SU-DHL-6 (cell line): Measurements from ENCODE around the gene FAM120A.

Experiments
- EZH2phosphoT487 ChIP-seq: fragments of 200-600 bp; sonication (generic), shearing (Covaris generic); conservative IDR thresholded peaks from 2 replicates; pipeline ENCODE4 v1.6.1; 2018; ENCODE audit warnings: mild to moderate bottlenecking, antibody characterized with exemption, low read length, moderate library complexity, mixed read lengths
- TF ChIP-seq, protein P1 (sequence below): fragments of 200-600 bp; sonication (generic); IDR thresholded peaks from one replicate; pipeline ENCODE4 v1.5.1; 2017; ENCODE audit warnings: antibody characterized with exemption, mild to moderate bottlenecking, low read length, moderate library complexity; ENCODE audit not compliant: insufficient read depth, poor library complexity, severe bottlenecking

DNA sequence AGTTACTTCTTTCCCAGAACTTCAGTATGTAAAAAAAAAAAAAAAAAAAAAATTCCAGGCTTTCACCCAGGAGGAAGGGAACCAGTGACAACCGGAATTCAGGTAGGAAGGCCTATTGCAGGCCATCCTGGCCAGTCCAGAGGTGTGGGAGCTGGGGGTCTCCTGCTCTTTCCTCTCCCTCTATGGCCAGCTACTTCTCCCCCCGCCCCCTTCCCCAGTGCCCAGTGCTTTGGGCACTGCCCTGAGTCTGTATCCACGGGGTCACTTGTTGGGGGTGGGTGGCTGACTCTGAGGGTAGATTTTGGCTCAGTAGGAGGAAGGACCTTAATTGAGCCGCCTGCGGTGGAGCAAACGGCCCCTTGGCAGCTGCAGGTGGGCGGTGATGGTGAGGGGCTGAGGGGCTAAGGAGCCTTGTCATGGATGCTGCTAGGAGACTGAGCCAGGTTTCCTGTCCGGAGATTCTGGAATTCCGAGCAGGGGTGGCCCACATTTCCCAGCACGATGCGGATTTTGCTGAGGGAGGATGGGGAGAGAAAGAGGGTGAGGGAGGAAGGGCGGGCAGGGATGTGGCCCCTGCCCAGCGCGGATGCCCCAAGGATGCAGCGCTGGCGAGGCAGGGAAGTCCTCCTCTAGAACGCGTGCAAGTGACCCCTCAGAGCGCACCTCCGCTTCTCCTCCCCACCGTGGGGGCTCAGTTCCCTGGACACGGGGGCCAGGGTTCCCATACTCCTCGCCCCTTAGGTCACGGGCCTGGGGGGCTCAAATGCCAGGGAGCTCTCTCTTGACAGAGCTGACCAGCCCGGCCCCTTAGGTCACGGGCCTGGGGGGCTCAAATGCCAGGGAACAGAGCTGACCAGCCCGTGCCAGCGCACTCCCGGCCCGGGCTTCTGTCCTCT is 123.7 kb downstream of the FAM120A start:
- TF ChIP-seq, protein P1, sequence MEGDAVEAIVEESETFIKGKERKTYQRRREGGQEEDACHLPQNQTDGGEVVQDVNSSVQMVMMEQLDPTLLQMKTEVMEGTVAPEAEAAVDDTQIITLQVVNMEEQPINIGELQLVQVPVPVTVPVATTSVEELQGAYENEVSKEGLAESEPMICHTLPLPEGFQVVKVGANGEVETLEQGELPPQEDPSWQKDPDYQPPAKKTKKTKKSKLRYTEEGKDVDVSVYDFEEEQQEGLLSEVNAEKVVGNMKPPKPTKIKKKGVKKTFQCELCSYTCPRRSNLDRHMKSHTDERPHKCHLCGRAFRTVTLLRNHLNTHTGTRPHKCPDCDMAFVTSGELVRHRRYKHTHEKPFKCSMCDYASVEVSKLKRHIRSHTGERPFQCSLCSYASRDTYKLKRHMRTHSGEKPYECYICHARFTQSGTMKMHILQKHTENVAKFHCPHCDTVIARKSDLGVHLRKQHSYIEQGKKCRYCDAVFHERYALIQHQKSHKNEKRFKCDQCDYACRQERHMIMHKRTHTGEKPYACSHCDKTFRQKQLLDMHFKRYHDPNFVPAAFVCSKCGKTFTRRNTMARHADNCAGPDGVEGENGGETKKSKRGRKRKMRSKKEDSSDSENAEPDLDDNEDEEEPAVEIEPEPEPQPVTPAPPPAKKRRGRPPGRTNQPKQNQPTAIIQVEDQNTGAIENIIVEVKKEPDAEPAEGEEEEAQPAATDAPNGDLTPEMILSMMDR: no peak
- TF ChIP-seq EZH2phosphoT487: no peak
